GM18511 (cell line): ENCODE results near the gene OCEL1.
A peak's percentile ranks its signal among the peaks of the same experiment; 100 is the strongest.
"Not testable (repeated sequence)": the region's sequence is repeated elsewhere in the genome, so short reads cannot be mapped to it uniquely, and the experiment has no call there.

Experiments used
- ATAC-seq: cut with Tn5 transposase; IDR thresholded peaks from one replicate; pipeline ENCODE4 v1.9.1; 2021; ENCODE audit warnings: mild to moderate bottlenecking, moderate library complexity; ENCODE audit not compliant: unreplicated experiment

Gene OCEL1

GRCh38 chr19:17226002-17226933 is at the start of gene OCEL1:
Gene OCEL1 (plus strand): TSS chr19:17226226. CDS start chr19:17226248, 22 bp downstream.
- peak; percentile 88 for ATAC-seq

DNA sequence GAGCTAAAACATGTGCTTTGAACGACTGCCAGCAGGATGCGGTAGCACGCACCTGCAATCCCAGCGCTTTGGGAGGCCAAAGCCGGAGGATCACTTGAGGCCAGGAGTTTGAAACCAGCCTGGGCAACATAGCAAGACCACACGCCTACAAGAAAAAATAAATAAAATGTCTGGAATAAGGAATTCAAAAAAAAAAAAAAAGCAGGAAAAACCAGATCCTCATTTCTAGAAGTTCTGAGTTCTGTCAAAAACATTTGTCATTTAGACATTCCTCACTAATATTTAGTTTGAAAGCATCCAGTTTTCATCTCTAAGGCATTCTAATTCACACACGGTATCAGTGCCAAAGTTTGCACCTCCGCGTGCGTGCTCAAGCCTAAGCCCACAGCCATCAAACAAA is 47.7 kb upstream of the OCEL1 start:
- ATAC-seq: no peak

DNA sequence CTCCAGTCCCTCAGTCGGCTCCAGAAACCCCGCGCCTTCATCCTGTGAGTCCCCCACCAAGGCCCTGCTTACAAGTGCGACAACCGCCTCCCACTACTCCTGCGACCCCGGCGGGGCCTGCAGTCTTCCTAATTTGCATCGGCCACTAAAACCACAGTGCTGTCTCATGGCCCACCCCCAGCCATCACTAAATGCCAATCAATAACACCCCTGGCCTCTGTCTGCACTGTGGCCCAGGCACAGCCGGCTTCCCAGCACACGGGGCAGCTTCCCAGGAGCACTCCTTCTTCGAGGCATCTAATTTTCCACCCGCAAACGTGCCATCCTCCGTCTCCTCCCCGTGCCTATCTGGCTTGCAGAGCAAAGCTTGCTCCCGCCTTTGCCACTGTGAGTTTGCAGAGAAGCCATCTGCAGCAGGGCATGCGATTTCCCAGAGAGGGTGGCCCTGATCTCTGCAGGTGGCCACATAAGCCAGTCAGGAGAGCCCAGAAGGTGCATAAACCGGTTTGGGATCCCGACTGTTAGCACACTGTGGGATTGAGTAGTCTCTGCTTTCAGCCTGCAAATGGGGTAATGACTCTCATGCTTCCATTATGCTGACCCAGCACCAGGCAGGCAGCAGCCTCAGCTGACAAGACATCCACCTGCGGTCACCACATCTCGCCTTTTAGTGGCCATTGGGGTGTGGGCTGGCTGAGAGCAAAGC is 44.9 kb upstream of the OCEL1 start:
- ATAC-seq: no peak

DNA sequence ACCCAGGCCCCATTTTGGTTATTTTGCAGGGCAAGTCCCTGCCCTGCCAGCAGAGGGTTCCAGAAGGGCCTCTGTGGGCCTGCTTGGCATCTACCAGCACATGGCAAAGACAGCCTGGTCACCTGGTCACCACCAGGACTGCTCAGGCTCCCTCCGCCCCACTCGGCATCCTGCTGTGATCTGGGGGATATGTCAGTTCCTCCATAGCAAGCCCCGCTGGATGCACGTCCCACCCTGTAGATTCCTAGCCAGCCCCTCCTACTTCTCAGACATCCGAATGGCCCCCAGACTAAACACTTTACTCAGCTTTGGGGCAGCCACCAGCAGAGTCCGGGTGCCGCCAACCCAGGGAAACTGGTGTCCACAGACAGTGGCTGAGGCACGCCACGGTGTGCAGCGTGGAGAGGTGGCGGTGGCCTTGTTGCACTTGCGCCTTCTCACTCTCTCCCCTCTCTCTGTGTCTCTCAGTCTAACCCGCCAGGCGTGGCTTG is 42.7 kb upstream of the OCEL1 start:
- ATAC-seq: no peak

DNA sequence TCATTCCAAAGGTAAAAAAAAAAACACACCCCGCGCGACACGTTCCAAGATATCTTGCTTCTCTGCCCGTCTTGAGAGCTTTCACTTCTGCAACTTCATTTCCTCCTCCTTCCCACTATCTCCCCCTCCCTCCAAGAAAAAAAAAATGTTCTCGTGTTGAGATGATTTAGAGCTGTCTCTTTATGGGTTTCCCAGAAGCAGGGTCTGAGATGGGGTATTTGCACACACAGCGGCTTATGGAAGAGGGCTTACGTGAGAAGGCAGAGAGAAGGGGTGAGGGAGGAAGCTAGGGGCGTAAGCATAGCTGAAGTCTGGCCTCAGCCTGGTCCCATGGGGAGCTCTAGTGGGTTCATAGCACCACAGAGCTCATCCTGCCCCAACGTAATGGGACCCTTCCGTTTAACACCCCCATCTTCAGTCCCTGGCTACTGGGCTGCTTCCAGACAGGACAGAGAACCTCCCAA is 42.1 kb upstream of the OCEL1 start:
- ATAC-seq: peak; percentile 60

GRCh38 chr19:17184371-17184841 is 41.6 kb upstream of the OCEL1 start:
- ATAC-seq: peak; percentile 36

DNA sequence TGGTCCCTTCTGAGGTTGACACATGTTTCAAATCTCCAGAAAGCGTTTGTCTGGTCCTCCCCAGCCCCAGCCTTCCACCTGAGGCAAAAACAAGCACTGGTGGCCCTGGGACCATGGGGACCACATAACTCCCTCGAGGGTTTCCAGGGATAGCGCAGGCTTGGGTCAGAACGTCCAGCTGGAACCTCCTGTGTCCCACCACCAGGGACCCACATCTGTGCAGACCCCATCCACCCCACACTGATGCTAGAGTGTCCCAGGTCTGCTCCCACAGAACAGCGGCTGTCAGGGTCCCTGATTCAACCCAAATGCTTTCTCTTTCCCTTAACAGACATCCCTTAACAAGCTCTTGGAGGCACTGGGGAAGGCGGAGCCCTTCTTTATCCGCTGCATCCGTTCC is 40.4 kb upstream of the OCEL1 start:
- ATAC-seq: no peak

GRCh38 chr19:17191736-17192135 is 34.3 kb upstream of the OCEL1 start:
- not testable (repeated sequence) for ATAC-seq

DNA sequence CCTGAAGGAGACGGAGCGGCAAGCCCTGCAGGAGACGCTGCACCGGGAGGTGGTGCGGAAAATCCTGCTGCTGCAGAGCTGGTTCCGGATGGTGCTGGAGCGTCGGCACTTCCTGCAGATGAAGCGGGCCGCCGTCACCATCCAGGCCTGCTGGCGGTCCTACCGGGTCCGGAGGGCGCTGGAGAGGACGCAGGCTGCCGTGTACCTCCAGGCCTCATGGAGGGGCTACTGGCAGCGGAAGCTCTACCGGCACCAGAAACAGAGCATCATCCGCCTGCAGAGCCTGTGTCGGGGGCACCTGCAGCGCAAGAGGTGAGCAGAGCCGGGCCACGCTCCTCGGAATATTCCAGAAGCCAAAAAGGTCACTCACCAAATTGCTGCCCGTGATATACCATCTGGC is 33.3 kb upstream of the OCEL1 start:
- no peak for ATAC-seq

DNA sequence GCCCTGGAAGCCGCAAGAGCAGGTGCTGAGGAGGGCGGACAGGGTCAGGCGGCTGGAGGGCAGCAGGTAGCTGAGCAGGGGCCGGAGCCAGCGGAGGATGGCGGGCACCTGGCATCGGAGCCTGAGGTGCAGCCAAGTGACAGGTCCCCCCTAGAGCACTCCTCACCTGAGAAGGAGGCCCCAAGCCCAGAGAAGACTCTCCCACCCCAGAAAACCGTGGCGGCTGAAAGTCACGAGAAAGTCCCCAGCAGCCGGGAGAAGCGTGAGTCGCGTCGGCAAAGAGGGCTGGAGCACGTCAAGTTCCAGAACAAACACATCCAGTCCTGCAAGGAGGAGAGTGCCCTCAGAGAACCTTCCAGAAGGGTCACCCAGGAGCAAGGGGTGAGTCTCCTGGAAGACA is 31.4 kb upstream of the OCEL1 start:
- ATAC-seq: no peak

DNA sequence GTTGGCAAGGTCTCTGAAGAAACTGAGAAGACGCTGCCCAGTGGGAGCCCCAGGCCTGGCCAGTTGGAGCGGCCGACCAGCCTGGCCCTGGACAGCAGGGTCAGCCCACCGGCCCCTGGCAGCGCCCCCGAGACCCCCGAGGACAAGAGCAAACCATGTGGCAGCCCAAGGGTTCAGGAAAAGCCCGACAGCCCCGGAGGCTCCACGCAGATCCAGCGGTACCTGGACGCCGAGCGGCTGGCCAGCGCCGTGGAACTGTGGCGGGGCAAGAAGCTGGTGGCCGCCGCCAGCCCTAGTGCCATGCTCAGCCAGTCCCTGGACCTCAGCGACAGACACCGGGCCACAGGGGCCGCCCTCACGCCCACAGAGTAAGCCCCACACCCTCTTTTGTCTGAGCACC is 30.9 kb upstream of the OCEL1 start:
- no peak for ATAC-seq

DNA sequence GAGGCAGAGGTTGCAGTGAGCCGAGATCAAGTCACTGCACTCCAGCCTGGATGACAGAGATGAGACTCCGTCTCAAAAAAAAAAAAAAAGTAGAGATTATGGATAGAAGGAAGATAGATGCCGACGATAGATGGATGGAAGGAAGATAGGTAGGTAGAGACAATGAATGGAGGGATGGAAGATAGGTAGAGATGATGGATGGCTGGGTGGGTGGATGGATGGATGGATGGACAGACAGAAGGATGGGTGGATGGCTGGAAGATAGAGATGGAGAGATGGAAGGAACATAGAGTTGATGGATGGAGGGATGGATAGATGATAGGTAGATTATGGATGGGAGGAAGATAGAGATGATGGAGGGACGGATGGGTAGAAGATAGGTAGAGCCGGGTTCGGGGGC is 29.4 kb upstream of the OCEL1 start:
- ATAC-seq: no peak

GRCh38 chr19:17197666-17198065 is 28.4 kb upstream of the OCEL1 start:
- no peak for ATAC-seq

- no peak for ATAC-seq
Measured at GRCh38 chr19:17200408-17201079, 25.5 kb upstream of the OCEL1 start.

- no peak for ATAC-seq
Measured at GRCh38 chr19:17202249-17202648, 23.8 kb upstream of the OCEL1 start.

DNA sequence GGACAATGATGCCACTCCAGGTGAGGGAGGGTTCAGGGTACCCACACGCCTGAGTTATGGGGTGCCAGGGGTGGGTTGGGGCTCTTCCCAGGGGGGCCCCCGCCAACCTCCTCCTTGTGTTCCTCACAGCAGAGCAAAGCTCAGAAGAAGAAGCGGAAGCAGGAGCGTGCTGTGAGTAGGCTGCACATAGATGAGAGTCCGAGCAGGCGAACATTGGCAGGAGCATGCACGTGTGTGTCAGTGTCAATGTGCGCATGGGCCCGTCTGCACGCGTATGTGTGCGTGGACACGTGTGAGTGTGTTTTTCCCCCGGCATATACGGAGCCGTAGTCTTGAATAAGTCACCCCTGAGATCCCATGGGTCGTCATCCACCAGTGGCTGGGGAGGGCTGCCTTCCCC is 23.3 kb upstream of the OCEL1 start:
- no peak for ATAC-seq

DNA sequence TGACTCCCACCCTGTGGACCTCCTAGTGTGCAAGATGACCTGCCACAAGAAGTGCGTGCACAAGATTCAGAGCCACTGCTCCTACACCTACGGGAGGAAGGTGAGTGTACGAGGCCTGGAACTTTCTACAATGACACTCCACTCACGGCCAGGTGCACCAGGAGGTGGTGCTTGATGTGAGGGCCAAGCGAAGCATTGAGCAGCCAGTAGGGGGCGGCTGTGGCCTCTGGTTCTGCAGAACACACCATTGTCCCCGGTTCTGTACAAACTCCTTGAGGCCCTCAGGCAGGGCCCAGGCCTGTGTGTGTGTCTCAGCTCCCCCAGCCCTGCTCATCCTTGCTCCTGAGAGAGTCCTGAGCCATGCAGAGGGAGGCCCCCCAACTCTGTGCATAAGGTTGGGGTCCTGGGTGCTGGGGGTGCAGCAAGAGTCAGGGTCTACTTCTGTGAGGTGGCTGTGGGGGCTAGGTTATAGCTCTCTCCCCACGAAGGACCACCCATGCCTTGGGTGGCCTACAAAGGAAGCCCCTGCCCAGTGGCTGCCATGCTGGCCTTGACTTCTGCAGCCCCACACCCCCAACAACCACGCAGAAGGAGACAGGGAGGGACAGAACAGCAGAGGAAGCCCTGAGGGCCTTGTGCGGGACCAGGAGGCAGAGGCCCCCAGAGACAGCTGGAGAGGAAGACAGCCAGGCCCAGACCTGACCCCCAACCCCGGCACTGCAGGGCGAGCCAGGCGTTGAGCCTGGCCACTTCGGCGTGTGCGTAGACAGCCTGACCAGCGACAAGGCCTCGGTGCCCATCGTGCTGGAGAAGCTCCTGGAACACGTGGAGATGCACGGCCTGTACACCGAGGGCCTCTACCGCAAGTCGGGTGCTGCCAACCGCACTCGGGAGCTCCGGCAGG is 20.5 kb upstream of the OCEL1 start:
- no peak for ATAC-seq

DNA sequence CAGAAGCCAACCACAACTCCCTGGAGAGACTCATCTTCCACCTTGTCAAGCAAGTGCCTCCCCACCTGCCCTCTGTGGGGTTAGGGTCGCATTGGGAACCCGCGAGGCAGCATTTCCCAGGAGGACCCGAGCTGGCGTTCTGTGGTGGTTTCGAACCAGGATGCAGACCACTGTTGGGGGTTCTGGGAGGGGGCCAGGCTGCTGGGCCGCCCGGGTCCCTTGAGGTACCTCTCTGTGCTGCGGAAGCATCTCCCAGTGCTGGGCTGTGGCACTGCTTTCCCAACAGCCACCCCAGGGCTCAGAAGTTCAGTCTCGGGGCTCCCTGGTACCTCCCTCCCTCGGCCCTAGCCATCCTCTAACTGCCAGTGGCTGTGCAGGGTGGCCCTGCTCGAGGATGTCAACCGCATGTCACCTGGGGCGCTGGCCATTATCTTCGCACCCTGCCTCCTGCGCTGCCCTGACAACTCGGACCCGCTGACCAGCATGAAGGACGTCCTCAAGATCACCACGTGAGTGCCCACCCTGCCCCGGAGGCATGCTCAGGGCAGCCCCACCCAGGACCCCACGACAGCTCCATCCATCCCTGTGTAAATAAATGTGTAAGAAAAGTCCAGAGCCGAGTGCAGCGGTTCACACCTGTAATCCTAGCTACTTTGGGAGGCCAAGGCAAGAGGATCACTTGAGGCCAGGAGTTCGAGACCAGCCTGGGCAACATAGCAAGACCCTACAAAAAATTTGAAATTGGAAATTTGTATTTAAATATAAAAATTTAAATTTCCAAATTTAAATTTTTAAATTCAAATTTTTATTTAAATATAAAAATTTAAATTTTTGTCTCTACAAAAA is 19.1 kb upstream of the OCEL1 start:
- ATAC-seq: no peak
